Spleen (tissue), 11 donors: Measurements from ENCODE around the gene DYRK4. TPM values are rescaled to one million over a fixed set of nuclear protein-coding genes. Genes with fewer than 3 reads are reported as not detected.

Experiments used
- DNase-seq: peaks from one replicate; pipeline ENCODE4 v3.0.0-alpha.2; 2020
- H3K27ac ChIP-seq, 8 donors: fragments of 200-600 bp; sonication (generic) in 7 of 8; 1 replicate in 4 of 8; 2 replicates in 4 of 8; pipeline versions ENCODE4 v1.5.0 to v1.8.0; 2016 to 2021; ENCODE audit warnings: inconsistent platforms in 4 of 8, mild to moderate bottlenecking in 4 of 8, moderate library complexity in 1 of 8
- H3K27me3 ChIP-seq, 7 donors: fragments of 200-600 bp; sonication (generic) in 6 of 7; replicated peaks in 1 of 7; 1 replicate in 4 of 7; 2 replicates in 3 of 7; pipeline versions ENCODE4 v1.5.0 to v1.8.0; 2016 to 2021; ENCODE audit warnings: inconsistent platforms in 3 of 7, mild to moderate bottlenecking in 1 of 7
- H3K36me3 ChIP-seq, 6 donors: fragments of 200-600 bp; sonication (generic) in 5 of 6; 1 replicate in 4 of 6; 2 replicates in 2 of 6; pipeline versions ENCODE4 v1.5.0 to v1.8.0; 2016 to 2021; ENCODE audit warnings: inconsistent platforms in 2 of 6
- H3K4me1 ChIP-seq, 6 donors: fragments of 200-600 bp; sonication (generic) in 5 of 6; 1 replicate in 3 of 6; 2 replicates in 3 of 6; pipeline versions ENCODE4 v1.5.0 to v1.8.0; 2016 to 2021; ENCODE audit warnings: inconsistent platforms in 3 of 6
- H3K4me3 ChIP-seq, 8 donors: fragments of 200-600 bp; sonication (generic) in 7 of 8; 1 replicate in 4 of 8; 2 replicates in 4 of 8; pipeline versions ENCODE4 v1.5.0 to v1.8.0; 2016 to 2021; ENCODE audit warnings: inconsistent platforms in 4 of 8, mild to moderate bottlenecking in 4 of 8, moderate library complexity in 2 of 8
- H3K9me3 ChIP-seq, 8 donors: fragments of 200-600 bp; sonication (generic) in 7 of 8; 1 replicate in 4 of 8; 2 replicates in 4 of 8; pipeline versions ENCODE4 v1.5.0 to v1.8.0; 2016 to 2021; ENCODE audit warnings: inconsistent platforms in 4 of 8
- POLR2A ChIP-seq, 3 donors: fragments of 450-650 bp; IDR thresholded peaks; one replicate each; pipeline ENCODE4 v1.5.1; 2017; ENCODE audit warnings: antibody characterized with exemption in 3 of 3, mild to moderate bottlenecking in 1 of 3
- POLR2AphosphoS5 ChIP-seq, 3 donors: sonication (generic); formaldehyde crosslinking; IDR thresholded peaks; one replicate each; pipeline ENCODE4 v1.5.1; 2017; ENCODE audit warnings: antibody characterized with exemption in 3 of 3
- WGBS, 5 donors: extraction: QIAGEN DNeasy Blood & Tissue Kit in 3 of 5; methylation state at CpG; one replicate each; pipeline versions ENCODE4 v1.1.5 to v1.1.7; 2013 to 2018; 5-methylcytosine and 5-hydroxymethylcytosine counted together
- intact Hi-C: fragments of 100-400 bp; cut with DNase I; formaldehyde crosslinking; loops from one replicate; pipeline ENCODE4 v1.15.0; 2023; ENCODE audit warnings: low total_unique reads
- polyA plus RNA-seq, 3 donors: library from polyadenylated mRNA; stranded (reverse); fragments of 200-250 nt; gene quantifications; one replicate each; pipeline ENCODE4 v1.2.1, GENCODE V29; 2013
- total RNA-seq, 7 donors: library from RNA; depleted of rRNA in 3 of 7; stranded (reverse); fragments of >200 nt in 3 of 7; fragmentation: NEBNext Ultra II Directional in 4 of 7; extraction: Animal tissue kit (Norgen Biotek cat#: 25700) in 4 of 7; gene quantifications; one replicate each; pipeline versions ENCODE4 v1.1.0 to v1.2.1, GENCODE V29; 2016 to 2021
- TF ChIP-seq, protein P1 (sequence below), 11 experiments: fragments of 200-600 bp in 7 of 11; fragments of 450-650 bp in 4 of 11; sonication (generic) in 4 of 11; IDR thresholded peaks in 8 of 11; conservative IDR thresholded peaks in 3 of 11; 1 replicate in 7 of 11; 2 replicates in 4 of 11; pipeline versions ENCODE4 v1.4.0 to v1.8.0; 2016 to 2021; ENCODE audit warnings: antibody characterized with exemption in 11 of 11, inconsistent platforms in 4 of 11, mild to moderate bottlenecking in 1 of 11
- donor health status: healthy with polysubstance abuse.
- donor health status: DM: no; HTN: no; CAD: no; lungs with moderate emphysema.
- donor health status: DM: no; HTN: no; CAD: no.
- donor health status: Bipolar disorder and iron deficiency.
- donor health status: healthy.
- donor health status: DM: no; HTN: no; CAD: no.
- donor health status: DM: yes; HTN: yes; CAD: no.

The DYRK4 gene
- total and polyA plus RNA-seq, 10 donors, result 32.4 to 69.6 (median 42.2) TPM

DNA sequence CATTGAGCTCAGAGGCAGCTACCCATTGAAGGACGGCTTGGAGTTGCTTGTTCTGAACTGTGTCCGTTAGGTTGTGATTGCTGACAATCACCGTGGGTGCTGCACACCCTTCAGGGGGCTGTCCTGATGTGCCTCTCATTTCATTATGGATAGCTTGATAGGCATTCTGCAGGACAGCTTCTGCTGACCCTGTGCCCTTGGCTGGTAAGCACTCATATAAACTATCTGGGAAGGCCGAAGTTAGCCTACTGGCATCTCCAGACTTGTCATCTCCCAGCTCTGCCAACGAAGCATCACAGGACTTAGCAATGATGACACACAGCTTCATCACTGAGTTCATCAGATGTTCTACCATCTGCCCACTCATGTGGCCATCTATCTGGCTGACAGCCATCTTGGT is 64.5 kb downstream of the DYRK4 start:
- no peak overlapping the region for H3K27ac ChIP-seq
- H3K4me3 ChIP-seq, result no peak overlapping the region
- H3K27me3 ChIP-seq, result peaks cover 0 to 10% (median 0%) of the 10 kb centered on the region in 7 donors
- intact Hi-C loops, result no loop called here
- no peaks in the 10 kb centered on the region for H3K36me3 ChIP-seq
- no peak for DNase-seq
- H3K9me3 ChIP-seq, result no peaks in the 10 kb centered on the region
- WGBS, 5 donors, result 92 to 96% (median 94%) methylated on average over 5 of the region's 5 CpGs
- no peaks in the 10 kb centered on the region for H3K4me1 ChIP-seq
- TF ChIP-seq, protein P1, sequence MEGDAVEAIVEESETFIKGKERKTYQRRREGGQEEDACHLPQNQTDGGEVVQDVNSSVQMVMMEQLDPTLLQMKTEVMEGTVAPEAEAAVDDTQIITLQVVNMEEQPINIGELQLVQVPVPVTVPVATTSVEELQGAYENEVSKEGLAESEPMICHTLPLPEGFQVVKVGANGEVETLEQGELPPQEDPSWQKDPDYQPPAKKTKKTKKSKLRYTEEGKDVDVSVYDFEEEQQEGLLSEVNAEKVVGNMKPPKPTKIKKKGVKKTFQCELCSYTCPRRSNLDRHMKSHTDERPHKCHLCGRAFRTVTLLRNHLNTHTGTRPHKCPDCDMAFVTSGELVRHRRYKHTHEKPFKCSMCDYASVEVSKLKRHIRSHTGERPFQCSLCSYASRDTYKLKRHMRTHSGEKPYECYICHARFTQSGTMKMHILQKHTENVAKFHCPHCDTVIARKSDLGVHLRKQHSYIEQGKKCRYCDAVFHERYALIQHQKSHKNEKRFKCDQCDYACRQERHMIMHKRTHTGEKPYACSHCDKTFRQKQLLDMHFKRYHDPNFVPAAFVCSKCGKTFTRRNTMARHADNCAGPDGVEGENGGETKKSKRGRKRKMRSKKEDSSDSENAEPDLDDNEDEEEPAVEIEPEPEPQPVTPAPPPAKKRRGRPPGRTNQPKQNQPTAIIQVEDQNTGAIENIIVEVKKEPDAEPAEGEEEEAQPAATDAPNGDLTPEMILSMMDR (IDR thresholded peaks at IDR 0.05 in 8 of 11, conservative IDR thresholded peaks at IDR 0.05 in 3 of 11), result no peak
- TF ChIP-seq POLR2A (IDR thresholded peaks at IDR 0.05) (no peak), POLR2AphosphoS5 (IDR thresholded peaks at IDR 0.05) (no peak)

DNA sequence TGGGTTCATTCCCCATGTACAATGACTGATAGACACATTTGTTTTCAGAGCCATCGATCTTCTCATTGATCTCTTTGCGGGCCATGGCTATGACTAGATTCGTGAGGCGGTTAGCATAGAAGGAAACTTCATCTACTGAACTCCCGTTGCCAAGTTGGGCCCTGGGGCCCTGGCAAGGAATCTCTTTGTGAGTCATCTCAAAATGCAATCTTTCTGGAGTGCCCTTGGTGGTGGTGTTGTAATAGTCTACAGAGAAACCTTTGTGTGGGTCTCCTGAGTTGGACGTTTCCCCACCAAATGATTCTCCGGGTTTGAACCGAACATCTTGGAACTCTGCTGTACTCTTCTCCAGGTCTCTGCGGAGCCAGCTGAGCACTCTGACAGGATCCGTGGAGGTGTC is 66.4 kb downstream of the DYRK4 start:
- Histone ChIP-seq H3K4me1 (no peaks in the 10 kb centered on the region), H3K36me3 (no peaks in the 10 kb centered on the region), H3K9me3 (no peaks in the 10 kb centered on the region), H3K27ac (no peak overlapping the region), H3K27me3 (peaks cover 0 to 10% (median 0%) of the 10 kb centered on the region in 7 donors), H3K4me3 (no peak overlapping the region)
- TF ChIP-seq POLR2A (IDR thresholded peaks at IDR 0.05), result no peak
- TF ChIP-seq, protein P1 (IDR thresholded peaks at IDR 0.05 in 8 of 11, conservative IDR thresholded peaks at IDR 0.05 in 3 of 11), result no peak
- no peak for TF ChIP-seq POLR2AphosphoS5 (IDR thresholded peaks at IDR 0.05)
- 86 to 97% (median 94%) methylated on average over 10 of the region's 10 CpGs for WGBS, 5 donors
- no peak for DNase-seq
- intact Hi-C loops, result no loop called here

GRCh38 chr12:4630262-4630661 is 68.3 kb downstream of the DYRK4 start:
- WGBS, 5 donors, result 54 to 87% (median 80%) methylated on average over 5 of the region's 5 CpGs
- Histone ChIP-seq H3K27me3 (peaks cover 0 to 10% (median 0%) of the 10 kb centered on the region in 7 donors), H3K9me3 (no peaks in the 10 kb centered on the region), H3K4me3 (no peak overlapping the region), H3K4me1 (no peaks in the 10 kb centered on the region), H3K36me3 (no peaks in the 10 kb centered on the region), H3K27ac (no peak overlapping the region)
- no peak for DNase-seq
- intact Hi-C loops, result no loop called here
- TF ChIP-seq, protein P1 (IDR thresholded peaks at IDR 0.05 in 8 of 11, conservative IDR thresholded peaks at IDR 0.05 in 3 of 11), result no peak
- TF ChIP-seq POLR2AphosphoS5 (IDR thresholded peaks at IDR 0.05) (no peak), POLR2A (IDR thresholded peaks at IDR 0.05) (no peak)

- no peak overlapping the region for H3K27ac ChIP-seq
- no peaks in the 10 kb centered on the region for H3K9me3 ChIP-seq
- TF ChIP-seq, protein P1 (IDR thresholded peaks at IDR 0.05 in 8 of 11, conservative IDR thresholded peaks at IDR 0.05 in 3 of 11), result no peak
- TF ChIP-seq POLR2A (IDR thresholded peaks at IDR 0.05) (no peak), POLR2AphosphoS5 (IDR thresholded peaks at IDR 0.05) (no peak)
- H3K4me3 ChIP-seq, result no peak overlapping the region
- WGBS, 5 donors, result 70 to 86% (median 77%) methylated on average over 6 of the region's 6 CpGs
- intact Hi-C loops, result no loop called here
- no peak for DNase-seq
- peaks cover 5 to 16% (median 10%) of the 10 kb centered on the region in 6 donors for H3K4me1 ChIP-seq
- no peaks in the 10 kb centered on the region for H3K27me3 ChIP-seq
- no peaks in the 10 kb centered on the region for H3K36me3 ChIP-seq
Observed at GRCh38 chr12:4643747-4644146, 81.7 kb downstream of the DYRK4 start.
